Liver (tissue), 9 donors: ENCODE results near the gene SPTLC1. TPM values are rescaled to one million over a fixed set of nuclear protein-coding genes. Genes with fewer than 3 reads are reported as not detected.

Source experiments
- DNase-seq: peaks from one replicate; pipeline ENCODE4 v3.0.0-alpha.2; 2017; ENCODE audit warnings: low spot score
- H3K27ac ChIP-seq, 2 donors: one replicate each; pipeline ENCODE4 v1.7.0; 2013; ENCODE audit warnings: inconsistent platforms in 2 of 2, low read length in 2 of 2, control low read depth in 1 of 2, low read depth in 1 of 2, mild to moderate bottlenecking in 1 of 2
- H3K27me3 ChIP-seq, 4 donors: one replicate each; pipeline versions ENCODE4 v1.6.1 to v1.7.0; 2013; ENCODE audit warnings: low read length in 3 of 4, inconsistent platforms in 1 of 4, mild to moderate bottlenecking in 1 of 4, moderate library complexity in 1 of 4; ENCODE audit not compliant: control insufficient read depth in 4 of 4, insufficient read depth in 4 of 4
- H3K36me3 ChIP-seq, 4 donors: one replicate each; pipeline versions ENCODE4 v1.6.1 to v1.7.0; 2013; ENCODE audit warnings: low read length in 3 of 4, mild to moderate bottlenecking in 3 of 4, low read depth in 1 of 4, moderate library complexity in 1 of 4; ENCODE audit not compliant: control insufficient read depth in 4 of 4, insufficient read depth in 3 of 4
- H3K4me1 ChIP-seq, 4 donors: one replicate each; pipeline versions ENCODE4 v1.6.1 to v1.7.0; 2013; ENCODE audit warnings: low read length in 3 of 4, mild to moderate bottlenecking in 3 of 4, moderate library complexity in 1 of 4; ENCODE audit not compliant: control insufficient read depth in 4 of 4, insufficient read depth in 4 of 4
- H3K4me3 ChIP-seq, 3 donors: one replicate each; pipeline versions ENCODE4 v1.6.1 to v1.7.0; 2013; ENCODE audit warnings: low read length in 3 of 3, control low read depth in 1 of 3, low read depth in 1 of 3, mild to moderate bottlenecking in 1 of 3
- H3K9ac ChIP-seq, 2 donors: one replicate each; pipeline ENCODE4 v1.7.0; 2013; ENCODE audit warnings: low read length in 2 of 2, mild to moderate bottlenecking in 2 of 2, moderate library complexity in 2 of 2, control low read depth in 1 of 2, low read depth in 1 of 2
- H3K9me3 ChIP-seq, 4 donors: one replicate each; pipeline versions ENCODE4 v1.6.1 to v1.7.0; 2013; ENCODE audit warnings: low read length in 3 of 4; ENCODE audit not compliant: control insufficient read depth in 4 of 4
- EGR1 ChIP-seq, 2 donors: IDR thresholded peaks; 2 replicates each; pipeline ENCODE4 v1.6.1; 2016 to 2018; ENCODE audit warnings: antibody characterized with exemption in 2 of 2, low read depth in 2 of 2
- FOXA1 ChIP-seq: IDR thresholded peaks from 2 replicates; pipeline ENCODE4 v1.6.1; 2016; ENCODE audit warnings: antibody characterized with exemption
- FOXA2 ChIP-seq: IDR thresholded peaks from 2 replicates; pipeline ENCODE4 v1.6.1; 2016; ENCODE audit warnings: antibody characterized with exemption
- GABPA ChIP-seq, 2 donors: IDR thresholded peaks in 1 of 2; conservative IDR thresholded peaks in 1 of 2; 2 replicates each; pipeline ENCODE4 v1.6.1; 2016; ENCODE audit warnings: antibody characterized with exemption in 2 of 2, mild to moderate bottlenecking in 1 of 2, moderate library complexity in 1 of 2
- HNF4A ChIP-seq, 2 donors: conservative IDR thresholded peaks; 2 replicates each; pipeline ENCODE4 v1.6.1; 2016; ENCODE audit warnings: antibody characterized with exemption in 2 of 2, mild to moderate bottlenecking in 2 of 2
- JUND ChIP-seq, 2 donors: IDR thresholded peaks; 2 replicates each; pipeline ENCODE4 v1.6.1; 2016; ENCODE audit warnings: antibody characterized with exemption in 2 of 2
- RXRA ChIP-seq, 2 donors: IDR thresholded peaks; 2 replicates each; pipeline ENCODE4 v1.6.1; 2017 to 2018; ENCODE audit warnings: antibody characterized with exemption in 2 of 2, mild to moderate bottlenecking in 1 of 2
- SP1 ChIP-seq: IDR thresholded peaks from 2 replicates; pipeline ENCODE4 v1.6.1; 2018; ENCODE audit warnings: antibody characterized with exemption, mild to moderate bottlenecking
- TAF1 ChIP-seq: conservative IDR thresholded peaks from 2 replicates; pipeline ENCODE4 v1.6.1; 2016; ENCODE audit warnings: antibody characterized with exemption, mild to moderate bottlenecking
- YY1 ChIP-seq: IDR thresholded peaks from 2 replicates; pipeline ENCODE4 v1.6.1; 2016; ENCODE audit warnings: antibody characterized with exemption, mild to moderate bottlenecking
- WGBS: extraction: QIAGEN DNeasy Blood & Tissue Kit; methylation state at CpG from one replicate; pipeline ENCODE4 v1.1.7; 2013; 5-methylcytosine and 5-hydroxymethylcytosine counted together
- polyA plus RNA-seq, 2 donors: library from polyadenylated mRNA; stranded (reverse) in 1 of 2; unstranded in 1 of 2; fragments of 200-250 nt in 1 of 2; fragments of >200 nt in 1 of 2; fragmentation: Nextera tagmentation in 1 of 2; extraction: Ambion mirVana in 1 of 2; gene quantifications; one replicate each; pipeline versions ENCODE4 v1.2.1 to v1.2.3, GENCODE V29; 2013 to 2015
- total RNA-seq, 2 donors: library from RNA; depleted of rRNA; stranded (reverse); fragments of >200 nt; gene quantifications; one replicate each; pipeline ENCODE4 v1.2.3, GENCODE V29; 2014
- TF ChIP-seq, protein P1 (sequence below): IDR thresholded peaks from 2 replicates; pipeline ENCODE4 v1.6.1; 2016; ENCODE audit warnings: antibody characterized with exemption
- TF ChIP-seq, protein P2 (sequence below): IDR thresholded peaks from 2 replicates; pipeline ENCODE4 v1.6.1; 2016; ENCODE audit warnings: antibody characterized with exemption
- TF ChIP-seq, protein P3 (sequence below): IDR thresholded peaks from 2 replicates; pipeline ENCODE4 v1.6.1; 2016; ENCODE audit warnings: antibody characterized with exemption
- TF ChIP-seq, protein P4 (sequence below): fragments of 150-350 bp; IDR thresholded peaks from 2 replicates; pipeline ENCODE4 v1.5.1; 2017; ENCODE audit warnings: improper control_type of control experiment, low read depth, low read length; ENCODE audit not compliant: missing input control
- TF ChIP-seq, protein P5 (sequence below): IDR thresholded peaks from 2 replicates; pipeline ENCODE4 v1.6.1; 2016; ENCODE audit warnings: antibody characterized with exemption, mild to moderate bottlenecking
- donor health status: healthy.
- donor health status: healthy.
- donor health status: healthy.
- donor health status: healthy.
- donor health status: healthy.

SPTLC1 gene
- total and polyA plus RNA-seq, 4 donors, result 9.9 to 38.0 (median 19.8) TPM

DNA sequence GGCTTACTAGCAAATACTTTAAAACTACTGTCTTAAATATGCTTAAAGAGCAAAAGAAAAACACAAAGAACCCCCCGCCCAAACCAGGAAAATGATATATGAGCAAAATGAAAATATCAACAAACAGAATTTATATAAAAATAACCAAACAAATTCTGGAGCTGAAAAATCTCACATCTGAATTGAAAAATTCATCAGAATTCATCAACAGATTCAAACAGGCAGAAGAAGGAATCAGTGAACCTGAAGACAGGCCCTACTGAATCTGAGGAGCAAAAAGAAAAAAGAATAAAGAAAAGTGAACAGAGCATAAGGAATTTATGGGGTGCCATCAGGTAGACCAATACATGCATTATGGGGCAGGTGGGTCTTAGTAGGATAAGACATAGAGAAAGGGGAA lies 49.8 kb upstream of the SPTLC1 start:
- WGBS, result 91% methylated on average over 1 of the region's 1 CpG
- no peak overlapping the region for H3K9ac ChIP-seq
- TF ChIP-seq YY1, result no peak
- TF ChIP-seq JUND (IDR thresholded peaks at IDR 0.05), result no peak
- TF ChIP-seq HNF4A (conservative IDR thresholded peaks at IDR 0.05), result no peak
- no peak for TF ChIP-seq GABPA (IDR thresholded peaks at IDR 0.05 in 1 of 2, conservative IDR thresholded peaks at IDR 0.05 in 1 of 2)
- TF ChIP-seq, protein P1, sequence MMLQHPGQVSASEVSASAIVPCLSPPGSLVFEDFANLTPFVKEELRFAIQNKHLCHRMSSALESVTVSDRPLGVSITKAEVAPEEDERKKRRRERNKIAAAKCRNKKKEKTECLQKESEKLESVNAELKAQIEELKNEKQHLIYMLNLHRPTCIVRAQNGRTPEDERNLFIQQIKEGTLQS, result no peak
- no peak for TF ChIP-seq SP1
- TF ChIP-seq TAF1, result no peak
- no peak for TF ChIP-seq FOXA1
- TF ChIP-seq RXRA (IDR thresholded peaks at IDR 0.05), result no peak
- TF ChIP-seq, protein P2, sequence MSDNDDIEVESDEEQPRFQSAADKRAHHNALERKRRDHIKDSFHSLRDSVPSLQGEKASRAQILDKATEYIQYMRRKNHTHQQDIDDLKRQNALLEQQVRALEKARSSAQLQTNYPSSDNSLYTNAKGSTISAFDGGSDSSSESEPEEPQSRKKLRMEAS, result no peak
- TF ChIP-seq, protein P3, sequence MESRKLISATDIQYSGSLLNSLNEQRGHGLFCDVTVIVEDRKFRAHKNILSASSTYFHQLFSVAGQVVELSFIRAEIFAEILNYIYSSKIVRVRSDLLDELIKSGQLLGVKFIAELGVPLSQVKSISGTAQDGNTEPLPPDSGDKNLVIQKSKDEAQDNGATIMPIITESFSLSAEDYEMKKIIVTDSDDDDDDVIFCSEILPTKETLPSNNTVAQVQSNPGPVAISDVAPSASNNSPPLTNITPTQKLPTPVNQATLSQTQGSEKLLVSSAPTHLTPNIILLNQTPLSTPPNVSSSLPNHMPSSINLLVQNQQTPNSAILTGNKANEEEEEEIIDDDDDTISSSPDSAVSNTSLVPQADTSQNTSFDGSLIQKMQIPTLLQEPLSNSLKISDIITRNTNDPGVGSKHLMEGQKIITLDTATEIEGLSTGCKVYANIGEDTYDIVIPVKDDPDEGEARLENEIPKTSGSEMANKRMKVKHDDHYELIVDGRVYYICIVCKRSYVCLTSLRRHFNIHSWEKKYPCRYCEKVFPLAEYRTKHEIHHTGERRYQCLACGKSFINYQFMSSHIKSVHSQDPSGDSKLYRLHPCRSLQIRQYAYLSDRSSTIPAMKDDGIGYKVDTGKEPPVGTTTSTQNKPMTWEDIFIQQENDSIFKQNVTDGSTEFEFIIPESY, result no peak
- TF ChIP-seq, protein P4, sequence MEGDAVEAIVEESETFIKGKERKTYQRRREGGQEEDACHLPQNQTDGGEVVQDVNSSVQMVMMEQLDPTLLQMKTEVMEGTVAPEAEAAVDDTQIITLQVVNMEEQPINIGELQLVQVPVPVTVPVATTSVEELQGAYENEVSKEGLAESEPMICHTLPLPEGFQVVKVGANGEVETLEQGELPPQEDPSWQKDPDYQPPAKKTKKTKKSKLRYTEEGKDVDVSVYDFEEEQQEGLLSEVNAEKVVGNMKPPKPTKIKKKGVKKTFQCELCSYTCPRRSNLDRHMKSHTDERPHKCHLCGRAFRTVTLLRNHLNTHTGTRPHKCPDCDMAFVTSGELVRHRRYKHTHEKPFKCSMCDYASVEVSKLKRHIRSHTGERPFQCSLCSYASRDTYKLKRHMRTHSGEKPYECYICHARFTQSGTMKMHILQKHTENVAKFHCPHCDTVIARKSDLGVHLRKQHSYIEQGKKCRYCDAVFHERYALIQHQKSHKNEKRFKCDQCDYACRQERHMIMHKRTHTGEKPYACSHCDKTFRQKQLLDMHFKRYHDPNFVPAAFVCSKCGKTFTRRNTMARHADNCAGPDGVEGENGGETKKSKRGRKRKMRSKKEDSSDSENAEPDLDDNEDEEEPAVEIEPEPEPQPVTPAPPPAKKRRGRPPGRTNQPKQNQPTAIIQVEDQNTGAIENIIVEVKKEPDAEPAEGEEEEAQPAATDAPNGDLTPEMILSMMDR, result no peak

DNA sequence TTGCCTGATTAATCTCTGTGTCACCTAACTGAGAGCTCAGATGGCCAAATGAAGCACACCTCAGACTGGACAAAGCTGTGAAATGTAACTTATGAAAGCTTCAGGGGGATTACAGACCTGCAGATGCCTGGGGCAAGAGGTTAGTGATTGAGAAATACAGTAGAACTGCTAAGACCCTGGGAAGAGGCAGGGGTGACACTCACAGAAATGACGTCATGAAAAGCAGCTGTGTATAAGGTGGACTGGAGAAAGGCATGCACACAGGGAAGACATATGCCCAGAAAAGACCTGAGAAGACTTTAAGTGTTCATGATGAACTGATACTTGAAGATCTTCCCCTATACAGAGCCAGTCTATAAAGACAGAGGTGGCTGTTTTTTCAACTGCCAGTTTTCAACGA lies 49.3 kb upstream of the SPTLC1 start:
- no peak overlapping the region for H3K27ac ChIP-seq
- no peak for DNase-seq
- TF ChIP-seq YY1, result no peak
- TF ChIP-seq JUND (IDR thresholded peaks at IDR 0.05), result no peak
- no peak for TF ChIP-seq SP1
- TF ChIP-seq, protein P5, sequence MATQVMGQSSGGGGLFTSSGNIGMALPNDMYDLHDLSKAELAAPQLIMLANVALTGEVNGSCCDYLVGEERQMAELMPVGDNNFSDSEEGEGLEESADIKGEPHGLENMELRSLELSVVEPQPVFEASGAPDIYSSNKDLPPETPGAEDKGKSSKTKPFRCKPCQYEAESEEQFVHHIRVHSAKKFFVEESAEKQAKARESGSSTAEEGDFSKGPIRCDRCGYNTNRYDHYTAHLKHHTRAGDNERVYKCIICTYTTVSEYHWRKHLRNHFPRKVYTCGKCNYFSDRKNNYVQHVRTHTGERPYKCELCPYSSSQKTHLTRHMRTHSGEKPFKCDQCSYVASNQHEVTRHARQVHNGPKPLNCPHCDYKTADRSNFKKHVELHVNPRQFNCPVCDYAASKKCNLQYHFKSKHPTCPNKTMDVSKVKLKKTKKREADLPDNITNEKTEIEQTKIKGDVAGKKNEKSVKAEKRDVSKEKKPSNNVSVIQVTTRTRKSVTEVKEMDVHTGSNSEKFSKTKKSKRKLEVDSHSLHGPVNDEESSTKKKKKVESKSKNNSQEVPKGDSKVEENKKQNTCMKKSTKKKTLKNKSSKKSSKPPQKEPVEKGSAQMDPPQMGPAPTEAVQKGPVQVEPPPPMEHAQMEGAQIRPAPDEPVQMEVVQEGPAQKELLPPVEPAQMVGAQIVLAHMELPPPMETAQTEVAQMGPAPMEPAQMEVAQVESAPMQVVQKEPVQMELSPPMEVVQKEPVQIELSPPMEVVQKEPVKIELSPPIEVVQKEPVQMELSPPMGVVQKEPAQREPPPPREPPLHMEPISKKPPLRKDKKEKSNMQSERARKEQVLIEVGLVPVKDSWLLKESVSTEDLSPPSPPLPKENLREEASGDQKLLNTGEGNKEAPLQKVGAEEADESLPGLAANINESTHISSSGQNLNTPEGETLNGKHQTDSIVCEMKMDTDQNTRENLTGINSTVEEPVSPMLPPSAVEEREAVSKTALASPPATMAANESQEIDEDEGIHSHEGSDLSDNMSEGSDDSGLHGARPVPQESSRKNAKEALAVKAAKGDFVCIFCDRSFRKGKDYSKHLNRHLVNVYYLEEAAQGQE, result no peak
- TF ChIP-seq EGR1 (IDR thresholded peaks at IDR 0.05; ENCODE audit: low read depth in 2 of 2), result no peak
- TF ChIP-seq, protein P4, result no peak
- no peak for TF ChIP-seq FOXA2
- TF ChIP-seq, protein P1, result no peak
- TF ChIP-seq, protein P3, result no peak
- H3K4me3 ChIP-seq, result no peak overlapping the region
- no peaks in the 10 kb centered on the region for H3K9me3 ChIP-seq
- WGBS, result 83% methylated on average over 2 of the region's 2 CpGs
- H3K4me1 ChIP-seq, result no peaks in the 10 kb centered on the region
- H3K36me3 ChIP-seq, result no peaks in the 10 kb centered on the region
- no peak overlapping the region for H3K9ac ChIP-seq
- no peaks in the 10 kb centered on the region for H3K27me3 ChIP-seq

More for the DNA sequence above, 49.8 kb upstream of the SPTLC1 start:
- DNase-seq, result no peak
- Histone ChIP-seq H3K9me3 (no peaks in the 10 kb centered on the region), H3K4me3 (no peak overlapping the region), H3K27me3 (no peaks in the 10 kb centered on the region), H3K4me1 (no peaks in the 10 kb centered on the region), H3K27ac (no peak overlapping the region), H3K36me3 (no peaks in the 10 kb centered on the region)
